Left colon (tissue), 2 donors: ENCODE data around the gene C16orf87. TPM values are rescaled to one million over a fixed set of nuclear protein-coding genes. Genes with fewer than 3 reads are reported as not detected.

Experiments used
- total RNA-seq, 2 donors: library from RNA; stranded (reverse); fragmentation: NEBNext Ultra II Directional; extraction: Animal tissue kit (Norgen Biotek cat#: 25700); gene quantifications; one replicate each; pipeline ENCODE4 v1.2.1, GENCODE V29; 2021
- donor health status: DM: no; HTN: no; CAD: no.
- donor health status: DM: yes; HTN: yes; CAD: no.

The C16orf87 gene
- total RNA-seq, 2 donors from 2014 or later, result 6.1 to 7.6 TPM

Other genes starting within 250 kb of the C16orf87 start
- gene SHCBP1, start 209.8 kb downstream of the C16orf87 start, total RNA-seq, result 1 to 10 TPM; 1.2 to 3.1 TPM
- 100 to 1,000 TPM in 1 of 2 donors, 10 to 100 TPM in 1; 82.1 to 108 TPM for gene VPS35, start 142.0 kb downstream of the C16orf87 start, total RNA-seq
- 1 to 10 TPM; 3.0 to 8.6 TPM for gene ORC6, start 141.5 kb downstream of the C16orf87 start, total RNA-seq
- under 1 TPM in 1 of 2 donors, not detected in 1; 0.11 TPM for gene MYLK3, start 82.8 kb downstream of the C16orf87 start, total RNA-seq
- gene GPT2, start 53.2 kb upstream of the C16orf87 start, total RNA-seq, result 10 to 100 TPM; 26.8 to 32.1 TPM
- gene DNAJA2, start 142.5 kb upstream of the C16orf87 start, total RNA-seq, result 10 to 100 TPM; 61.0 to 63.9 TPM